BJ (cell line): ENCODE results near the gene FPR2. TPM values are rescaled to one million over a fixed set of nuclear protein-coding genes. Genes with fewer than 3 reads are reported as not detected.

ENCODE experiments used
- CTCF ChIA-PET: fragments of 350-600 bp; formaldehyde crosslinking; extraction: SDS; loops from one replicate; lab custom pipeline; 2021; ENCODE audit warnings: antibody characterized with exemption, inconsistent platforms; lab: Yijun Ruan, JAX
- POLR2A ChIA-PET: fragments of 300-600 bp; sonication (Branson Sonifier 250); formaldehyde crosslinking; extraction: SDS; loops from one replicate; lab custom pipeline; 2021; ENCODE audit warnings: antibody characterized with exemption; lab: Charles Lee
- DNase-seq: peaks from one replicate; pipeline ENCODE4 v3.0.0-alpha.2; 2011; ENCODE audit warnings: low read depth
- H3K27me3 ChIP-seq: 2 replicates; pipeline ENCODE4 v1.6.0; 2011; ENCODE audit warnings: low read length; ENCODE audit not compliant: control insufficient read depth, insufficient read depth
- H3K36me3 ChIP-seq: 2 replicates; pipeline ENCODE4 v1.5.1; 2011; ENCODE audit warnings: low read length; ENCODE audit not compliant: control insufficient read depth, insufficient read depth
- H3K4me3 ChIP-seq: 2 replicates; pipeline ENCODE4 v1.5.1; 2011; ENCODE audit warnings: low read depth, mild to moderate bottlenecking, control low read depth, low read length
- polyA plus RNA-seq: library from polyadenylated mRNA; depleted of rRNA; stranded (reverse); fragments of >200 nt; gene quantifications from 2 replicates; pipeline ENCODE4 v1.2.3, GENCODE V29; 2011
- TF ChIP-seq, protein P1 (sequence below): IDR thresholded peaks from 2 replicates; pipeline ENCODE4 v1.5.1; 2011; ENCODE audit warnings: low read depth, mild to moderate bottlenecking, control low read depth, inconsistent platforms, low read length, moderate library complexity; ENCODE audit not compliant: insufficient read depth

Gene FPR2
- polyA plus RNA-seq, 1 experiment: not detected

- H3K4me3 ChIP-seq: no peak overlapping the region
- no peaks in the 10 kb centered on the region for H3K36me3 ChIP-seq
- TF ChIP-seq, protein P1, sequence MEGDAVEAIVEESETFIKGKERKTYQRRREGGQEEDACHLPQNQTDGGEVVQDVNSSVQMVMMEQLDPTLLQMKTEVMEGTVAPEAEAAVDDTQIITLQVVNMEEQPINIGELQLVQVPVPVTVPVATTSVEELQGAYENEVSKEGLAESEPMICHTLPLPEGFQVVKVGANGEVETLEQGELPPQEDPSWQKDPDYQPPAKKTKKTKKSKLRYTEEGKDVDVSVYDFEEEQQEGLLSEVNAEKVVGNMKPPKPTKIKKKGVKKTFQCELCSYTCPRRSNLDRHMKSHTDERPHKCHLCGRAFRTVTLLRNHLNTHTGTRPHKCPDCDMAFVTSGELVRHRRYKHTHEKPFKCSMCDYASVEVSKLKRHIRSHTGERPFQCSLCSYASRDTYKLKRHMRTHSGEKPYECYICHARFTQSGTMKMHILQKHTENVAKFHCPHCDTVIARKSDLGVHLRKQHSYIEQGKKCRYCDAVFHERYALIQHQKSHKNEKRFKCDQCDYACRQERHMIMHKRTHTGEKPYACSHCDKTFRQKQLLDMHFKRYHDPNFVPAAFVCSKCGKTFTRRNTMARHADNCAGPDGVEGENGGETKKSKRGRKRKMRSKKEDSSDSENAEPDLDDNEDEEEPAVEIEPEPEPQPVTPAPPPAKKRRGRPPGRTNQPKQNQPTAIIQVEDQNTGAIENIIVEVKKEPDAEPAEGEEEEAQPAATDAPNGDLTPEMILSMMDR: no peak
- ChIA-PET POLR2A (no interaction called here), CTCF (interaction anchor here (1.7 kb wide), 1 partner anchor 22 kb away, joined by 4 read pairs; no protein-coding TSS in a partner anchor)
- DNase-seq: no peak
- no peaks in the 10 kb centered on the region for H3K27me3 ChIP-seq
These were observed 5.4 kb upstream of the FPR2 start for GRCh38 chr19:51755571-51755970.

DNA sequence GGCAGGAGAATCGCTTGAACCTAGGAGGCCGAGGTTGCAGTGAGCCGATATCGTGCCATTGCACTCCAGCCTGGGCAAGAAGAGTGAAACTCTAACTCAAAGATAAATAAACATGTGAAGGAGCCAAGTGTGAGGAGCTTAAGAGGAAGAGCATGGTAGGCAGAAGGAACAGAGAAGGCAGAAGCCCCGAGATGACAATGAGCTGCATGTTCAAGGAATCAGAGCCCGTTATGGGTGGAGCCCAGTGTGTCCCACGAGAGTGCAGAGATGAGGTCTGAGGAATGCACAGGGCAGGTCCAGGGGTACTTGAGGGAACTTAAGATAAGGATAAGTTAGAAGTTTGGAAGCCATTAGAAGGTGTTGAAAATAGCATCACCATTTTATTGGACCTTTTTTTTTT lies 716 bp downstream of the FPR2 start:
- ChIA-PET POLR2A (no interaction called here), CTCF (no interaction called here)
- H3K27me3 ChIP-seq: no peaks in the 10 kb centered on the region
- no peaks in the 10 kb centered on the region for H3K36me3 ChIP-seq
- no peak for DNase-seq
- H3K4me3 ChIP-seq: no peak overlapping the region
- TF ChIP-seq, protein P1: no peak

DNA sequence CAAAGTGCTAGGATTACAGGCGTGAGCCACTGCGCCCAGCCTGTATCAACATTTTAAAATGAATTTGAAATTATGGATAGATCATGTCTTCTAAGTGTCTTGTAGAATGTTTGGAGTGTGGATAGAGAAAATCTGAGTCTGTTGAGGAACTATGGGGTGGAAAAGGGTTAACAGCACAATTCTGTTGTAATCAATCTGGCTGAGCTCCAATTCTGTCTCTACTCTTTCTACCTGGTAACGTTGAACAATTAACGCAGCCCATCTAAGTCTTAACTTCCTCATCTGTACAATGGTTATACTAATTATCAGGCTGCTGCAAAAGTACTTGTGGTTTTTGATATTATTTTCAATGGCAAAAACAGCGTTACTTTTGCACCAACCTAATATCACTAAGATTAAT lies 4.1 kb downstream of the FPR2 start:
- Histone ChIP-seq H3K36me3 (no peaks in the 10 kb centered on the region), H3K4me3 (no peak overlapping the region), H3K27me3 (no peaks in the 10 kb centered on the region)
- ChIA-PET CTCF (interaction anchor here (0.7 kb wide), 1 partner anchor 89 kb away, joined by 3 read pairs; no protein-coding TSS in a partner anchor), POLR2A (no interaction called here)
- TF ChIP-seq, protein P1: no peak
- no peak for DNase-seq

GRCh38 chr19:51766461-51766860 lies 5.5 kb downstream of the FPR2 start:
- TF ChIP-seq, protein P1: no peak
- no peak for DNase-seq
- CTCF ChIA-PET: no interaction called here
- no peak overlapping the region for H3K4me3 ChIP-seq
- no peaks in the 10 kb centered on the region for H3K36me3 ChIP-seq
- POLR2A ChIA-PET: no interaction called here
- no peaks in the 10 kb centered on the region for H3K27me3 ChIP-seq

DNA sequence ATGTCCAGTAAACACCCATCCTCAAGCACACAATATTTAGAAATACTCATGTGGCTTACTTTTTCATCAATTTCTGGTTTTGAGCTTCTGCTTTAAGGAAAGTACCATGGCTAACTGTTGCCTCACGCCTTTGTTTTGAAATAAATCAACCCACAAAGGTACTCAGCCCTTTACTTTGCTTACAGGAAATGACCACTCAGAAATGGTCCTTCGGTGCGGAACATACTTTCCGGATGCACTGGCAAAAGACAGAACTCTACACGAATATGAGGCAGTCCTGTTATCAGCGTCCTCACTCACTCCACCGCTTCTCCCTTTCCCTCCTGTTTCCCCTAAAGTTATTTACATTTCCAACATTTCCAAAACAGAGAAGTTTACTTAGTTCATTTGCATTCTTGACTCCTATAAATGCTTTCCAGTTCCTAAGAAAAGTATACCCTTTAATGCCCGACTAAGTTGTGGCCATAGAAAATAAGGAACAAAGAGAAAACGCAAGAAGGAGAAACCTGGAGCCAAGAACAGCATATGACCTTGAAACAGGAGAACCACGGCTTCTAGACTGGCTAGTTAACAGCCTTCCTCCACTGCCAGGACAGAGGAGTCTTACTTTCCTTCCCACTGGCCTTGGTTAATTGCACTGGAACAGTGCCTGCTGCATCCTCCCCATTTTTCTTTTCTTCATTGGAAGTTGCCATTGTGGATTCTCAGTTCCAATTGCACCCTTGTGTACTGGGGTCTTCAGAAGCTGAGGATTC lies 10.6 kb downstream of the FPR2 start:
- TF ChIP-seq, protein P1: no peak
- ChIA-PET POLR2A (no interaction called here), CTCF (interaction anchor here (0.9 kb wide), 1 partner anchor 114 kb away, joined by 5 read pairs; no protein-coding TSS in a partner anchor)
- DNase-seq: no peak
- Histone ChIP-seq H3K27me3 (no peaks in the 10 kb centered on the region), H3K4me3 (no peak overlapping the region), H3K36me3 (no peaks in the 10 kb centered on the region)
